MCF 10A (cell line): Measurements from ENCODE around the gene MST1R. TPM values are rescaled to one million over a fixed set of nuclear protein-coding genes. Genes with fewer than 3 reads are reported as not detected.
A peak's percentile ranks its signal among the peaks of the same experiment; 100 is the strongest.

Experiments used
- BruUV-seq: library from RNA; stranded (reverse); fragments of 400-500 nt; replicated peaks from 2 replicates; lab custom pipeline; 2021; lab: Mats Ljungman, UMichigan
- CTCF ChIA-PET: fragments of 300-600 bp; sonication (Branson Sonifier 250); formaldehyde crosslinking; extraction: SDS; loops from one replicate; lab custom pipeline; 2021; ENCODE audit warnings: antibody characterized with exemption, inconsistent platforms; lab: Yijun Ruan, JAX
- POLR2A ChIA-PET: fragments of 300-600, 350-650 bp; sonication (Branson Sonifier 250); formaldehyde crosslinking; extraction: SDS; loops from one replicate; lab custom pipeline; 2020; ENCODE audit warnings: antibody characterized with exemption, inconsistent platforms; lab: Yijun Ruan, JAX
- DNase-seq: peaks from one replicate; pipeline ENCODE4 v3.0.0-alpha.2; 2018; ENCODE audit not compliant: unreplicated experiment
- H3K27ac Mint-ChIP-seq: one replicate; pipeline ENCODE4 v1.8.0; 2022; ENCODE audit warnings: mild to moderate bottlenecking, low read depth, mixed read lengths; ENCODE audit not compliant: unreplicated experiment
- H3K27me3 Mint-ChIP-seq: one replicate; pipeline ENCODE4 v1.8.0; 2022; ENCODE audit warnings: mixed read lengths; ENCODE audit not compliant: insufficient read depth, unreplicated experiment
- H3K36me3 Mint-ChIP-seq: one replicate; pipeline ENCODE4 v1.8.0; 2022; ENCODE audit warnings: mild to moderate bottlenecking, moderate library complexity, mixed read lengths; ENCODE audit not compliant: insufficient read depth, unreplicated experiment
- H3K4me1 Mint-ChIP-seq: one replicate; pipeline ENCODE4 v1.8.0; 2022; ENCODE audit warnings: mixed read lengths; ENCODE audit not compliant: insufficient read depth, unreplicated experiment
- H3K4me3 Mint-ChIP-seq: one replicate; pipeline ENCODE4 v1.8.0; 2022; ENCODE audit warnings: mild to moderate bottlenecking, moderate library complexity, mixed read lengths; ENCODE audit not compliant: unreplicated experiment
- H3K9me3 Mint-ChIP-seq: one replicate; pipeline ENCODE4 v1.8.0; 2022; ENCODE audit warnings: mixed read lengths; ENCODE audit not compliant: unreplicated experiment
- CTCF ChIP-seq: fragments of 200-600 bp; IDR thresholded peaks from one replicate; pipeline ENCODE4 v1.8.0; 2022; ENCODE audit warnings: antibody characterized with exemption, mild to moderate bottlenecking; ENCODE audit not compliant: unreplicated experiment
- intact Hi-C: fragments of 100-400 bp; cut with micrococcal nuclease; formaldehyde crosslinking; loops from 2 replicates; pipeline ENCODE4 v1.14.1; 2022
- total RNA-seq: library from RNA; stranded (reverse); gene quantifications from 2 replicates; pipeline ENCODE4 v1.2.3, GENCODE V29; 2022

The MST1R gene
- total RNA-seq, 1 experiment from 2014 or later, result 103 TPM

- intact Hi-C loops, result no loop called here
- TF ChIP-seq CTCF, result no peak
- Mint-ChIP-seq H3K36me3 (peaks cover 19% of the 10 kb centered on the region), H3K27ac (no peak overlapping the region), H3K4me1 (peaks cover 12% of the 10 kb centered on the region), H3K4me3 (peak overlapping the region; percentile 23), H3K27me3 (no peaks in the 10 kb centered on the region), H3K9me3 (no peaks in the 10 kb centered on the region)
- no peak for DNase-seq
- ChIA-PET CTCF (interaction anchor here (0.5 to 11.1 kb wide), 4 partner anchors 45 to 431 kb away, joined by 3 to 143 read pairs (median 7); no protein-coding TSS in a partner anchor), POLR2A (interaction anchor here (0.8 to 5.1 kb wide), 3 partner anchors 19 to 96 kb away, joined by 3 to 30 read pairs (median 16); partner anchors contain the start of genes INKA1 and RBM6)
- no TSS peak for BruUV-seq
Measured at GRCh38 chr3:49898991-49899390, 4.7 kb downstream of the MST1R start.

- intact Hi-C loops, result no loop called here
- Mint-ChIP-seq H3K27me3 (no peaks in the 10 kb centered on the region), H3K4me1 (peaks cover 8% of the 10 kb centered on the region), H3K4me3 (no peak overlapping the region), H3K36me3 (peaks cover 25% of the 10 kb centered on the region), H3K9me3 (no peaks in the 10 kb centered on the region), H3K27ac (no peak overlapping the region)
- BruUV-seq, result no TSS peak
- no peak for TF ChIP-seq CTCF
- POLR2A ChIA-PET, result no interaction called here
- DNase-seq, result no peak
- CTCF ChIA-PET, result no interaction called here
Measured at GRCh38 chr3:49896345-49896744, 7.3 kb downstream of the MST1R start.

- ChIA-PET CTCF (no interaction called here), POLR2A (interaction anchor here (0.9 kb wide), 1 partner anchor 11 kb away, joined by 3 read pairs; no protein-coding TSS in a partner anchor)
- H3K36me3 Mint-ChIP-seq, result peaks cover 30% of the 10 kb centered on the region
- no peak overlapping the region for H3K4me3 Mint-ChIP-seq
- BruUV-seq, result no TSS peak
- no peak for TF ChIP-seq CTCF
- no peaks in the 10 kb centered on the region for H3K9me3 Mint-ChIP-seq
- H3K27ac Mint-ChIP-seq, result no peak overlapping the region
- intact Hi-C loops, result no loop called here
- no peak for DNase-seq
- H3K4me1 Mint-ChIP-seq, result peaks cover 2% of the 10 kb centered on the region
- H3K27me3 Mint-ChIP-seq, result no peaks in the 10 kb centered on the region
Measured at GRCh38 chr3:49895791-49896190, 7.9 kb downstream of the MST1R start.

DNA sequence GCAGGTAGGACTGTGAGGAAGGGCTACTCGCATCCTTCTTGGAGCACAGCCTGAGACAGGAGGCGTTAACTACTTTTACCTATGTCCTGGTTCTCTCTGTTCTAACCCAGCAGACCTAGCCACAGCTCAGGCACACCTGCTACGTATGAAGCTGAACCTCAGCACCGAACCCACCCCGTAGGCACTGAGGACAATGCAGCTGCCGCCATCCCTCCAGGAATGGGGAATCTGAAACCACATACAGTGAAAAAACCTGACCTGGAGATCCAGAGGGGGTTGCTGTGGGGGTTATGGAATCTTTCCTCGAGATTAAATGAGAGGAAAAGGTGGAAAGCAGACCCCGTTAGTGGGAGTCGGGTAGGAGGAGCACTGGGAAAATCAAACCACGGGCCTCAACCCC, 14.4 kb downstream of the MST1R start:
- Mint-ChIP-seq H3K27ac (no peak overlapping the region), H3K9me3 (no peaks in the 10 kb centered on the region), H3K4me1 (no peaks in the 10 kb centered on the region), H3K27me3 (no peaks in the 10 kb centered on the region), H3K4me3 (no peak overlapping the region), H3K36me3 (peaks cover 25% of the 10 kb centered on the region)
- no peak for DNase-seq
- no peak for TF ChIP-seq CTCF
- ChIA-PET POLR2A (interaction anchor here (0.8 to 1.8 kb wide), 3 partner anchors 8 to 19 kb away, joined by 3 to 7 read pairs (median 3); no protein-coding TSS in a partner anchor), CTCF (interaction anchor here (0.6 kb wide), 1 partner anchor 35 kb away, joined by 3 read pairs; no protein-coding TSS in a partner anchor)
- intact Hi-C loops, result no loop called here
- BruUV-seq, result no TSS peak
